ENCODE results near the gene PSMD12. TPM values are rescaled to one million over a fixed set of nuclear protein-coding genes. Genes with fewer than 3 reads are reported as not detected.

Gene PSMD12
- total RNA-seq, 4 donors from 2014 or later = 28.3 to 47.3 (median 37.3) TPM

DNA sequence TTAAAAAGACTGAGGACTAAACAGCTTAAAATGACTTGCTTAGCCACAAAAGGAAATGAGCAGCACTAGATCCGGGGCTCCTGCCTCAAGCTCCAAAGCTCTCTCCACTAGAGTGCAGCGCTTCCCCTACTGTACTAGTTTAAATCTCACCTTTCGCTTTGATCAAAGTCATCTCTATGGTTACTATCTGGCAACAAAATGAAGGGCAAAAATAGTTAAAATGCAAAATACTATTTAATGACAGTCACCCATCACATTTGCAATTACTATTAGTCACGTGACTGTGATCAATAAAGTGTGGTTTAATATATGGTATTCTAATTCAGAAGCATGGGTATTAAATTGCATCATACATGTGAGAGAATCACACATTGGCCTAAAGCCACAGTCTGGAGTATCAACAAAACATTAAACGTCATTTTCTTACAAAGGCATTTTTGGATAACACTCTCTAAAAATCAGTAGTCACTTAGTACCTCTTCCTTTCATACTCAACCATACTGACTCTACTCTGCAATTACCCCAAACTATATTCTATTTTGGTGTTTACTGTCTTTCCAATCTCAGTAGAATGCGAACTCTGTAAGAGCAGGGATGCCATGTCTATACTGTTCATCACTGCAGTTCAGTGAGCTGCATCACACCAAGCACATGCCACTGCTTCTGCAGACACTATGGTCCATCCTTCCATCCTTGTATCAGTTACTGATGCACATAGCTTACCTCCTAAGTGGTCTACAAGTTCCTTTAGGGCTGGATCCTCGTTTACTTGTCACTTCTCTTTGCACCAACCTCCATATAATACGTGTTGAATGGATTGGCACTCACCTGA, 6.2 kb downstream of the PSMD12 start:
- Histone ChIP-seq H3K4me3 (no peak overlapping the region), H3K9me3 (no peaks in the 10 kb centered on the region), H3K36me3 (peaks cover 0 to 42% of the 10 kb centered on the region in 2 donors), H3K27ac (peak overlapping the region in 1 of 4 donors; percentile 61), H3K27me3 (no peaks in the 10 kb centered on the region), H3K4me1 (peaks cover under 1 to 73% (median 33%) of the 10 kb centered on the region in 3 donors)
- ATAC-seq = no peak
- 46 to 66% methylated on average over 8 of the region's 8 CpGs for WGBS, 2 donors (ENCODE audit: low coverage in 1 of 2)
- TF ChIP-seq EP300 (IDR thresholded peaks at IDR 0.05) = no peak
- TF ChIP-seq, protein P1, sequence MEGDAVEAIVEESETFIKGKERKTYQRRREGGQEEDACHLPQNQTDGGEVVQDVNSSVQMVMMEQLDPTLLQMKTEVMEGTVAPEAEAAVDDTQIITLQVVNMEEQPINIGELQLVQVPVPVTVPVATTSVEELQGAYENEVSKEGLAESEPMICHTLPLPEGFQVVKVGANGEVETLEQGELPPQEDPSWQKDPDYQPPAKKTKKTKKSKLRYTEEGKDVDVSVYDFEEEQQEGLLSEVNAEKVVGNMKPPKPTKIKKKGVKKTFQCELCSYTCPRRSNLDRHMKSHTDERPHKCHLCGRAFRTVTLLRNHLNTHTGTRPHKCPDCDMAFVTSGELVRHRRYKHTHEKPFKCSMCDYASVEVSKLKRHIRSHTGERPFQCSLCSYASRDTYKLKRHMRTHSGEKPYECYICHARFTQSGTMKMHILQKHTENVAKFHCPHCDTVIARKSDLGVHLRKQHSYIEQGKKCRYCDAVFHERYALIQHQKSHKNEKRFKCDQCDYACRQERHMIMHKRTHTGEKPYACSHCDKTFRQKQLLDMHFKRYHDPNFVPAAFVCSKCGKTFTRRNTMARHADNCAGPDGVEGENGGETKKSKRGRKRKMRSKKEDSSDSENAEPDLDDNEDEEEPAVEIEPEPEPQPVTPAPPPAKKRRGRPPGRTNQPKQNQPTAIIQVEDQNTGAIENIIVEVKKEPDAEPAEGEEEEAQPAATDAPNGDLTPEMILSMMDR (IDR thresholded peaks at IDR 0.05) = peak in 2 of 4 experiments; percentile 3 to 20

DNA sequence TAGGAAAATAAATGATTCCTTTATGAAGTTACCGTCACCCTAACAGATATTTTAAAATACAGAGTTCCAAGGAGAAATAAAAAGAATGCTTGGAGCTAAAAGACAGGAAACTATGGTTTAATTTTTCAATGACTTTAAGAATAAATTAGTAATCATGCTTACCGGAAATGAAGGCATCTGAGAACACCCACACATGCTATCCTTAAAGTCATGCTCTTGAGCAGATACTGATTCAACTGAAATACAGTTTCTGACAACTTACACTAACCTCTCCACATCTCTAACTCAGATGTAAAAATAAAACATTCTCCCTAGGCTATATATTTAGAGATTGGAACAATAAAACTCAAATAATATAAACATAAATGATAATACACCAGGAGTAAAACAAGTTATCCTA, 7.8 kb downstream of the PSMD12 start:
- no peak for ATAC-seq
- H3K27ac ChIP-seq = no peak overlapping the region
- WGBS, 2 donors (ENCODE audit: low coverage in 1 of 2) = 46 to 61% methylated on average over 2 of the region's 2 CpGs
- peaks cover 0 to 58% (median 22%) of the 10 kb centered on the region in 3 donors for H3K4me1 ChIP-seq
- TF ChIP-seq, protein P1 (IDR thresholded peaks at IDR 0.05) = no peak
- TF ChIP-seq POLR2A (IDR thresholded peaks at IDR 0.05) (no peak), EP300 (IDR thresholded peaks at IDR 0.05) (no peak), POLR2AphosphoS5 (IDR thresholded peaks at IDR 0.05) (no peak)
- H3K36me3 ChIP-seq = peaks cover 0 to 57% of the 10 kb centered on the region in 2 donors
- H3K4me3 ChIP-seq = no peak overlapping the region
- H3K27me3 ChIP-seq = no peaks in the 10 kb centered on the region
- no peaks in the 10 kb centered on the region for H3K9me3 ChIP-seq

DNA sequence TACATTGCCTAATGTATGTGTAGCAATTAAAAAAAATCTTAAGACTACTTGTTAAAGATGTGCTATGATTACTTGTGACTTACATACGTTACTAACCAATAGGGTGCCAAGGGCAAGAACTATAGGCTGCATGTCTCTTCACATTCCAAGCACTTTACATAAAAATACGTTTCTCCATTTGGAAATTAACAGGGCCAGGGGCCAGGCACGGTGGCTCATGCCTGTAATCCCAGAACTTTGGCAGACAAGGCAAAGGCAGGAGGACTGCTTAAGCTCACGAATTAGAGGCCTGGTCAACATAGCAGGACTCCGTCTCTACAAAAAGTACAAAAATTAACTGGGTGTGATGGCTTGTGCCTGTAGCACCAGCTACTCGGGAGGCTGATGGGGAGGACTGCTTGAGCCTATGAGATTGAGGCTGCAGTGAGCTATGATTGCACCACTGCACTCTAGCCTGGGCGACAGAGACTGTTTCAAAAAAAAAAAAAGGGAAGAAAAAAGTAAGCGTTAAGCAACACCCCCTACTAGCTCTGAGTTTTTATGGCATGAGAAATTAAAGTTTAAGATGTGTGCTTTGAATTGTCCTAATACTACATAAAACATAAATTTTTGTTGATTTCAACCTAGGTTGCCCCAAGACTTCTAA, 12.3 kb downstream of the PSMD12 start:
- Histone ChIP-seq H3K9me3 (no peaks in the 10 kb centered on the region), H3K27me3 (no peaks in the 10 kb centered on the region), H3K36me3 (peaks cover 0 to 88% of the 10 kb centered on the region in 2 donors), H3K4me3 (no peak overlapping the region), H3K27ac (no peak overlapping the region), H3K4me1 (peaks cover 0 to 12% (median 3%) of the 10 kb centered on the region in 3 donors)
- TF ChIP-seq, protein P1 (IDR thresholded peaks at IDR 0.05) = no peak
- TF ChIP-seq EP300 (IDR thresholded peaks at IDR 0.05) (no peak), POLR2A (IDR thresholded peaks at IDR 0.05) (no peak), POLR2AphosphoS5 (IDR thresholded peaks at IDR 0.05) (no peak)
- no peak for ATAC-seq
- 80 to 85% methylated on average over 7 to 8 of the region's 8 CpGs for WGBS, 2 donors (ENCODE audit: low coverage in 1 of 2)

DNA sequence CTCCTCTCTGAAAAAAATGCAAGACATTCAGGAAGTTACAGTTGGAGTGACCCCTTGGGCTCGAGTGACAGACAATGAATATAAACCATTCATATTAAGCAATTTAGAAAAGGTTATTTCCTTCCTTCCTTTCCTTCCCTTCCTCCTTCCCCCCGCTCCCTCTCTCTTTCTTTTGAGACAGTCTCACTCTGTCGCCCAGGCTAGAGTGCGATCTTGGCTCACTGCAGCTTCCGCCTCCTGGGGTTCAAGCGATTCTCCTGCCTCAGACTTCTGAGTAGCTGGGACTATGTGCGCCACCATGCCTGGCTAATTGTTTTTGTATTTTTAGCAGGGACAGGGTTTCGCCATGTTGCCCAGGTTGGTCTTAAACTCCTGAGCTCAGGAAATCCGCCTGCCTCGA, 13.2 kb downstream of the PSMD12 start:
- TF ChIP-seq, protein P1 (IDR thresholded peaks at IDR 0.05) = no peak
- TF ChIP-seq EP300 (IDR thresholded peaks at IDR 0.05) (no peak), POLR2A (IDR thresholded peaks at IDR 0.05) (no peak), POLR2AphosphoS5 (IDR thresholded peaks at IDR 0.05) (no peak)
- Histone ChIP-seq H3K27me3 (no peaks in the 10 kb centered on the region), H3K9me3 (no peaks in the 10 kb centered on the region), H3K27ac (no peak overlapping the region), H3K4me1 (peaks cover 0 to 3% (median 0%) of the 10 kb centered on the region in 3 donors), H3K4me3 (no peak overlapping the region), H3K36me3 (peaks cover 0 to 97% of the 10 kb centered on the region in 2 donors)
- 78 to 82% methylated on average over 6 of the region's 10 CpGs for WGBS, 2 donors (ENCODE audit: low coverage in 1 of 2)
- ATAC-seq = no peak
